OCI-LY1 (cell line): Measurements from ENCODE around the gene ACSF2.

Experiments
- H2AFZ ChIP-seq: fragments of 200-600 bp; sonication (generic), shearing (Covaris generic); 2 replicates; pipeline ENCODE4 v1.6.0; 2014; ENCODE audit warnings: antibody characterized with exemption, mild to moderate bottlenecking, low read length
- H3F3A ChIP-seq: fragments of 200-600 bp; sonication (generic), shearing (Covaris generic); 2 replicates; pipeline ENCODE4 v1.6.0; 2014; ENCODE audit warnings: mild to moderate bottlenecking, antibody characterized with exemption, low read length, moderate library complexity; ENCODE audit not compliant: insufficient read depth
- H3K27ac ChIP-seq: fragments of 200-600 bp; sonication (generic); 2 replicates; pipeline ENCODE4 v1.5.1; 2014; ENCODE audit warnings: low read length, mixed run types, mild to moderate bottlenecking, low read depth; ENCODE audit not compliant: poor library complexity, severe bottlenecking
- H3K27me3 ChIP-seq: fragments of 200-600 bp; sonication (generic); 2 replicates; pipeline ENCODE4 v1.6.0; 2014; ENCODE audit warnings: antibody characterized with exemption, mild to moderate bottlenecking, low read length, moderate library complexity; ENCODE audit not compliant: insufficient read depth
- H3K36me3 ChIP-seq: fragments of 200-600 bp; sonication (generic); 2 replicates; pipeline ENCODE4 v1.6.1; 2014; ENCODE audit warnings: mild to moderate bottlenecking, antibody characterized with exemption, low read length, moderate library complexity, mixed read lengths; ENCODE audit not compliant: insufficient read depth
- H3K4me1 ChIP-seq: fragments of 200-600 bp; sonication (generic); 2 replicates; pipeline ENCODE4 v1.5.1; 2014; ENCODE audit warnings: mild to moderate bottlenecking, low read length, moderate library complexity; ENCODE audit not compliant: insufficient read depth, severe bottlenecking
- H3K4me2 ChIP-seq: fragments of 200-600 bp; sonication (generic), shearing (Covaris generic); 2 replicates; pipeline ENCODE4 v1.6.1; 2014; ENCODE audit warnings: low read length
- H3K4me3 ChIP-seq: fragments of 200-600 bp; sonication (generic); 2 replicates; pipeline ENCODE4 v1.5.1; 2014; ENCODE audit warnings: low read length, low read depth, mild to moderate bottlenecking, mixed read lengths; ENCODE audit not compliant: poor library complexity, severe bottlenecking
- H3K79me2 ChIP-seq: fragments of 200-600 bp; shearing (Covaris generic); 2 replicates; pipeline ENCODE4 v1.6.1; 2016; ENCODE audit warnings: mixed run types, low read length, mixed read lengths; ENCODE audit not compliant: insufficient read depth
- H3K9ac ChIP-seq: fragments of 200-600 bp; sonication (generic), shearing (Covaris generic); 2 replicates; pipeline ENCODE4 v1.6.1; 2014; ENCODE audit warnings: mild to moderate bottlenecking, low read length, mixed read lengths
- H3K9me2 ChIP-seq: fragments of 200-600 bp; sonication (generic), shearing (Covaris generic); 2 replicates; pipeline ENCODE4 v1.6.1; 2014; ENCODE audit warnings: low read depth, mild to moderate bottlenecking, low read length, mixed read lengths
- H3K9me3 ChIP-seq: fragments of 200-600 bp; shearing (Covaris generic); 2 replicates; pipeline ENCODE4 v1.6.1; 2014; ENCODE audit warnings: low read length, mixed read lengths
- H4K20me1 ChIP-seq: fragments of 200-600 bp; sonication (generic), shearing (Covaris generic); 2 replicates; pipeline ENCODE4 v1.6.0; 2016; ENCODE audit warnings: mild to moderate bottlenecking, low read length; ENCODE audit not compliant: insufficient read depth
- CTCF ChIP-seq: fragments of 200-600 bp; sonication (generic), shearing (Covaris generic); IDR thresholded peaks from 2 replicates; pipeline ENCODE4 v1.5.1; 2017; ENCODE audit warnings: mild to moderate bottlenecking, antibody characterized with exemption, low read length, moderate library complexity, mixed read lengths
- EZH2 ChIP-seq: fragments of 200-600 bp; sonication (generic), shearing (Covaris generic); IDR thresholded peaks from 2 replicates; pipeline ENCODE4 v1.8.0; 2017; ENCODE audit warnings: borderline replicate concordance, mixed run types, mild to moderate bottlenecking, antibody characterized with exemption, low read length, moderate library complexity, mixed read lengths

The ACSF2 gene

GRCh38 chr17:50506298-50506697 is 80.3 kb downstream of the ACSF2 start:
- H3K9me3 ChIP-seq: no peaks in the 10 kb centered on the region
- H2AFZ ChIP-seq: no peak overlapping the region
- no peak overlapping the region for H3K4me2 ChIP-seq
- H3F3A ChIP-seq: no peaks in the 10 kb centered on the region
- no peak for TF ChIP-seq CTCF
- no peak for TF ChIP-seq EZH2
- H4K20me1 ChIP-seq: no peaks in the 10 kb centered on the region
- H3K4me3 ChIP-seq: no peak overlapping the region
- H3K27ac ChIP-seq: no peak overlapping the region
- no peaks in the 10 kb centered on the region for H3K36me3 ChIP-seq
- no peaks in the 10 kb centered on the region for H3K9me2 ChIP-seq
- peaks cover 7% of the 10 kb centered on the region for H3K4me1 ChIP-seq
- H3K27me3 ChIP-seq: peaks cover 5% of the 10 kb centered on the region; the same call in 1 of the 2 replicates
- H3K9ac ChIP-seq: no peak overlapping the region
- H3K79me2 ChIP-seq: no peaks in the 10 kb centered on the region

- Histone ChIP-seq H3K9me3 (no peaks in the 10 kb centered on the region), H4K20me1 (no peaks in the 10 kb centered on the region), H3K27me3 (peaks cover 10% of the 10 kb centered on the region; the same call in 1 of the 2 replicates), H3K4me2 (peak within 1 kb of the TSS; percentile 63), H3K27ac (no peak within 1 kb of the TSS), H3K36me3 (no peaks in the 10 kb centered on the region), H3K4me3 (peak within 1 kb of the TSS; percentile 54), H3K9ac (peak within 1 kb of the TSS; percentile 24), H3K4me1 (peaks cover 7% of the 10 kb centered on the region), H3K79me2 (no peaks in the 10 kb centered on the region), H2AFZ (peak within 1 kb of the TSS; percentile 96; the same call in 1 of the 2 replicates), H3K9me2 (no peaks in the 10 kb centered on the region), H3F3A (no peaks in the 10 kb centered on the region)
- TF ChIP-seq CTCF (peak; percentile 27; the same call in 1 of the 2 replicates), EZH2 (no peak)
Measured at GRCh38 chr17:50507871-50508572, 82.0 kb downstream of the ACSF2 start, which contains the start of gene MYCBPAP. TSS of gene MYCBPAP (plus strand) at chr17:50508439. CDS start at chr17:50508675, 236 bp downstream.

GRCh38 chr17:50508573-50509460 is 82.8 kb downstream of the ACSF2 start:
- Histone ChIP-seq H3K4me2 (peak overlapping the region; percentile 63), H3K4me3 (peak overlapping the region; percentile 54), H3K79me2 (no peaks in the 10 kb centered on the region), H4K20me1 (no peaks in the 10 kb centered on the region), H3F3A (no peaks in the 10 kb centered on the region), H3K9me2 (no peaks in the 10 kb centered on the region), H3K36me3 (no peaks in the 10 kb centered on the region), H3K9ac (peak overlapping the region; percentile 24), H2AFZ (no peak overlapping the region), H3K27me3 (peaks cover 10% of the 10 kb centered on the region; the same call in 1 of the 2 replicates), H3K4me1 (peaks cover 7% of the 10 kb centered on the region), H3K27ac (no peak overlapping the region), H3K9me3 (no peaks in the 10 kb centered on the region)
- TF ChIP-seq EZH2: no peak
- TF ChIP-seq CTCF: no peak; the same call in 1 of the 2 replicates
